ENCODE data around the gene IFIH1.

GRCh38 chr2:162258686-162259085 lies 59.8 kb downstream of the IFIH1 start:
- TF ChIP-seq ZFP3 (CRISPR knock-in tag; IDR thresholded peaks at IDR 0.05) (no peak), ARNTL (CRISPR knock-in tag; IDR thresholded peaks at IDR 0.05; ENCODE audit: borderline replicate concordance, low read depth) (no peak), PPARA (CRISPR knock-in tag; IDR thresholded peaks at IDR 0.05; ENCODE audit: borderline replicate concordance) (no peak), CSDC2 (CRISPR knock-in tag; IDR thresholded peaks at IDR 0.05) (no peak), CSRNP3 (CRISPR knock-in tag; IDR thresholded peaks at IDR 0.05) (no peak), RARB (CRISPR knock-in tag; IDR thresholded peaks at IDR 0.05) (no peak), ZC3H10 (CRISPR knock-in tag; IDR thresholded peaks at IDR 0.05) (no peak), ZNF8 (CRISPR knock-in tag; IDR thresholded peaks at IDR 0.05) (no peak), ZNF565 (CRISPR knock-in tag; conservative IDR thresholded peaks at IDR 0.05; ENCODE audit: low read depth) (no peak)
